HCT116 (cell line): ENCODE measurements around the gene FAM110A.

ENCODE experiments used
- ATF3 ChIP-seq: IDR thresholded peaks from 2 replicates; pipeline ENCODE4 v1.6.1; 2012
- CTCF ChIP-seq, 3 experiments: fragments of 200-600 bp in 1 of 3; sonication (generic) in 1 of 3; IDR thresholded peaks in 2 of 3; conservative IDR thresholded peaks in 1 of 3; 2 replicates each; pipeline ENCODE4 v1.5.1; 2012 to 2017; ENCODE audit warnings: low read depth in 2 of 3, low read length in 2 of 3, antibody characterized with exemption in 1 of 3, borderline replicate concordance in 1 of 3, control low read depth in 1 of 3, mild to moderate bottlenecking in 1 of 3, mixed read lengths in 1 of 3, mixed run types in 1 of 3, moderate library complexity in 1 of 3; ENCODE audit not compliant: insufficient read depth in 1 of 3
- EZH2 ChIP-seq: fragments of 200-600 bp; sonication (generic); IDR thresholded peaks from 2 replicates; pipeline ENCODE4 v1.6.1; 2017; ENCODE audit warnings: antibody characterized with exemption, mixed run types
- MAX ChIP-seq: IDR thresholded peaks from 2 replicates; pipeline ENCODE4 v1.6.1; 2012
- POLR2A ChIP-seq: IDR thresholded peaks from 2 replicates; pipeline ENCODE4 v1.7.0; 2011; ENCODE audit warnings: borderline replicate concordance; ENCODE audit not compliant: insufficient read depth, insufficient read length; ENCODE audit errors: extremely low read depth
- POLR2AphosphoS5 ChIP-seq: IDR thresholded peaks from 2 replicates; pipeline ENCODE4 v1.6.1; 2011; ENCODE audit warnings: mild to moderate bottlenecking, low read depth, low read length, moderate library complexity
- RAD21 ChIP-seq: IDR thresholded peaks from 2 replicates; pipeline ENCODE4 v1.6.1; 2012; ENCODE audit warnings: low read depth, mild to moderate bottlenecking
- REST ChIP-seq: IDR thresholded peaks from 2 replicates; pipeline ENCODE4 v1.6.1; 2012; ENCODE audit warnings: low read depth
- TCF7L2 ChIP-seq: IDR thresholded peaks from 2 replicates; pipeline ENCODE4 v1.7.0; 2011; ENCODE audit warnings: borderline replicate concordance, inconsistent platforms; ENCODE audit not compliant: insufficient read depth, insufficient read length; ENCODE audit errors: extremely low read depth
- YY1 ChIP-seq: IDR thresholded peaks from 2 replicates; pipeline ENCODE4 v1.6.1; 2011; ENCODE audit warnings: low read length, low read depth, moderate library complexity, mild to moderate bottlenecking; ENCODE audit not compliant: insufficient replicate concordance; ENCODE audit errors: extremely low read depth
- ZNF274 ChIP-seq: fragments of 200-500 bp; sonication (Bioruptor generic); IDR thresholded peaks from 2 replicates; pipeline ENCODE4 v1.6.1; 2014; ENCODE audit warnings: mild to moderate bottlenecking, low read depth, low read length, inconsistent platforms

GRCh38 chr20:842547-842940 is 9.0 kb downstream of the FAM110A start:
- TF ChIP-seq EZH2 (no peak), ATF3 (no peak), POLR2AphosphoS5 (no peak), POLR2A (no peak), RAD21 (no peak), CTCF (IDR thresholded peaks at IDR 0.05 in 2 of 3, conservative IDR thresholded peaks at IDR 0.05 in 1 of 3; ENCODE audit: borderline replicate concordance in 1 of 3, insufficient read depth in 1 of 3, low read depth in 2 of 3, low read length in 2 of 3) (no peak), REST (no peak), TCF7L2 (no peak), YY1 (no peak), ZNF274 (no peak), MAX (no peak)
